PFSK-1 (cell line): ENCODE measurements around the gene S100B.

Experiments
- FOXP2 ChIP-seq: optimal IDR thresholded peaks from 2 replicates; pipeline ENCODE3; 2011; ENCODE audit warnings: borderline replicate concordance, control low read depth, inconsistent platforms; ENCODE audit not compliant: insufficient read depth; ENCODE audit errors: extremely low read length, extremely low read depth
- POLR2AphosphoS5 ChIP-seq: IDR thresholded peaks from 2 replicates; pipeline ENCODE4 v1.6.1; 2012; ENCODE audit warnings: low read depth, mild to moderate bottlenecking, control low read depth, low read length, moderate library complexity
- REST ChIP-seq, 2 experiments: IDR thresholded peaks; 2 replicates each; pipeline versions ENCODE4 v1.6.1 to v1.8.0; 2011 to 2012; ENCODE audit warnings: low read depth in 2 of 2, low read length in 2 of 2, control low read depth in 1 of 2, inconsistent platforms in 1 of 2, mild to moderate bottlenecking in 1 of 2, moderate library complexity in 1 of 2; ENCODE audit not compliant: insufficient read depth in 1 of 2
- SIN3A ChIP-seq: IDR thresholded peaks from 2 replicates; pipeline ENCODE4 v1.6.1; 2012; ENCODE audit warnings: mild to moderate bottlenecking, low read length, moderate library complexity, borderline replicate concordance; ENCODE audit not compliant: insufficient read depth
- TAF1 ChIP-seq: IDR thresholded peaks from 2 replicates; pipeline ENCODE4 v1.6.1; 2012; ENCODE audit warnings: low read length, control low read depth, borderline replicate concordance; ENCODE audit not compliant: insufficient read depth

Gene S100B

GRCh38 chr21:46596201-46596600 is 8.7 kb downstream of the S100B start:
- no peak for TF ChIP-seq FOXP2

GRCh38 chr21:46594276-46594675 is 10.6 kb downstream of the S100B start:
- TF ChIP-seq SIN3A: no peak
- no peak for TF ChIP-seq FOXP2
- no peak for TF ChIP-seq TAF1

GRCh38 chr21:46585191-46585953 is 19.5 kb downstream of the S100B start:
- TF ChIP-seq TAF1 (no peak), REST (IDR thresholded peaks at IDR 0.05; ENCODE audit: insufficient read depth in 1 of 2, low read depth in 2 of 2, low read length in 2 of 2) (no peak)

GRCh38 chr21:46581780-46582307 is 23.0 kb downstream of the S100B start:
- TF ChIP-seq FOXP2: no peak
- no peak for TF ChIP-seq POLR2AphosphoS5
- TF ChIP-seq REST (IDR thresholded peaks at IDR 0.05; ENCODE audit: insufficient read depth in 1 of 2, low read depth in 2 of 2, low read length in 2 of 2): no peak
- TF ChIP-seq TAF1: no peak
- no peak for TF ChIP-seq SIN3A

GRCh38 chr21:46572850-46573249 is 32.0 kb downstream of the S100B start:
- no peak for TF ChIP-seq SIN3A

GRCh38 chr21:46570631-46571030 is 34.3 kb downstream of the S100B start:
- TF ChIP-seq SIN3A (no peak), REST (IDR thresholded peaks at IDR 0.05; ENCODE audit: insufficient read depth in 1 of 2, low read depth in 2 of 2, low read length in 2 of 2) (no peak), FOXP2 (no peak), POLR2AphosphoS5 (no peak), TAF1 (no peak)

- TF ChIP-seq POLR2AphosphoS5 (no peak), REST (IDR thresholded peaks at IDR 0.05; ENCODE audit: insufficient read depth in 1 of 2, low read depth in 2 of 2, low read length in 2 of 2) (no peak), FOXP2 (no peak), TAF1 (no peak), SIN3A (no peak)
Observed at GRCh38 chr21:46570119-46570518, 34.8 kb downstream of the S100B start.
